GM19395 (cell line): ENCODE measurements around the gene PRR5.
"Not testable (repeated sequence)": the region's sequence is repeated elsewhere in the genome, so short reads cannot be mapped to it uniquely, and the experiment has no call there.

ENCODE experiments used
- ATAC-seq: cut with Tn5 transposase; IDR thresholded peaks from one replicate; pipeline ENCODE4 v1.9.1; 2021; ENCODE audit warnings: mild to moderate bottlenecking, moderate library complexity; ENCODE audit not compliant: unreplicated experiment

Gene PRR5

GRCh38 chr22:44732661-44733060 is 30.7 kb downstream of the PRR5 start:
- ATAC-seq = no peak

GRCh38 chr22:44733426-44734106 is 31.6 kb downstream of the PRR5 start:
- ATAC-seq = no peak

- no peak for ATAC-seq
Observed at GRCh38 chr22:44734278-44734677, 32.3 kb downstream of the PRR5 start.

- no peak for ATAC-seq
Observed at GRCh38 chr22:44734801-44735517, 33.0 kb downstream of the PRR5 start.

- no peak for ATAC-seq
Observed at GRCh38 chr22:44735518-44736428, 33.8 kb downstream of the PRR5 start.

- ATAC-seq = no peak
Observed at GRCh38 chr22:44736581-44737405, 34.8 kb downstream of the PRR5 start.

- ATAC-seq = no peak
Observed at GRCh38 chr22:44737406-44738346, 35.7 kb downstream of the PRR5 start.

GRCh38 chr22:44738347-44738715 is 36.3 kb downstream of the PRR5 start:
- ATAC-seq = no peak

GRCh38 chr22:44739024-44739423 is 37.0 kb downstream of the PRR5 start:
- ATAC-seq = no peak

GRCh38 chr22:44739666-44740065 is 37.7 kb downstream of the PRR5 start:
- not testable (repeated sequence) for ATAC-seq

GRCh38 chr22:44740307-44740706 is 38.3 kb downstream of the PRR5 start:
- ATAC-seq = no peak

GRCh38 chr22:44741929-44742328 is 39.9 kb downstream of the PRR5 start:
- ATAC-seq = no peak

- no peak for ATAC-seq
Observed at GRCh38 chr22:44743247-44743646, 41.2 kb downstream of the PRR5 start.

GRCh38 chr22:44743804-44744211 is 41.8 kb downstream of the PRR5 start:
- no peak for ATAC-seq

GRCh38 chr22:44745853-44746789 is 44.1 kb downstream of the PRR5 start:
- no peak for ATAC-seq

GRCh38 chr22:44747784-44748127 is 45.8 kb downstream of the PRR5 start:
- not testable (repeated sequence) for ATAC-seq

- no peak for ATAC-seq
Observed at GRCh38 chr22:44748524-44748923, 46.5 kb downstream of the PRR5 start.

GRCh38 chr22:44750481-44750880 is 48.5 kb downstream of the PRR5 start:
- no peak for ATAC-seq
